Measurements from ENCODE around the gene NPEPPS.

NPEPPS gene

DNA sequence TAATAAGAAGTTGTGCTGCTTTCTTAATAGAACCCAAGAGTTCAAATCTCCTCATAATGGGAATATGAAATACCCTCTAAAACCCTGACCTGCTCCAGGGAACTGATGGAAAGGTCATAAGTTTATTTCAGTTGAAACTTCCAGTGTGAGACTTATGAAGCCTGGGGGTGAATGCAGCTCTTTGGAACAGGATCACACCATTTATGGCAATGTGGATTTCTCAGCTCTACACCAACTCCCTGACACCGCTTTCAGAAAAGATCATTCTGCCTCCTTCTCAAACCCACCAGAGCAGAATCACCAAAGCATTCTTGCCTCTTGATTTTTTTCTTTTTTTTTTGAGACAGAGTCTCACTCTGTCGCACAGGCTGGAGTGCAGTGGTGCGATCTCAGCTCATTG, 102.1 kb downstream of the NPEPPS start:
- TF ChIP-seq, protein P1, sequence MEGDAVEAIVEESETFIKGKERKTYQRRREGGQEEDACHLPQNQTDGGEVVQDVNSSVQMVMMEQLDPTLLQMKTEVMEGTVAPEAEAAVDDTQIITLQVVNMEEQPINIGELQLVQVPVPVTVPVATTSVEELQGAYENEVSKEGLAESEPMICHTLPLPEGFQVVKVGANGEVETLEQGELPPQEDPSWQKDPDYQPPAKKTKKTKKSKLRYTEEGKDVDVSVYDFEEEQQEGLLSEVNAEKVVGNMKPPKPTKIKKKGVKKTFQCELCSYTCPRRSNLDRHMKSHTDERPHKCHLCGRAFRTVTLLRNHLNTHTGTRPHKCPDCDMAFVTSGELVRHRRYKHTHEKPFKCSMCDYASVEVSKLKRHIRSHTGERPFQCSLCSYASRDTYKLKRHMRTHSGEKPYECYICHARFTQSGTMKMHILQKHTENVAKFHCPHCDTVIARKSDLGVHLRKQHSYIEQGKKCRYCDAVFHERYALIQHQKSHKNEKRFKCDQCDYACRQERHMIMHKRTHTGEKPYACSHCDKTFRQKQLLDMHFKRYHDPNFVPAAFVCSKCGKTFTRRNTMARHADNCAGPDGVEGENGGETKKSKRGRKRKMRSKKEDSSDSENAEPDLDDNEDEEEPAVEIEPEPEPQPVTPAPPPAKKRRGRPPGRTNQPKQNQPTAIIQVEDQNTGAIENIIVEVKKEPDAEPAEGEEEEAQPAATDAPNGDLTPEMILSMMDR (IDR thresholded peaks at IDR 0.05; ENCODE audit: control insufficient read depth, extremely low read depth, insufficient read depth), result no peak
- no peak for DNase-seq (ENCODE audit: low read depth)
- no peak overlapping the region for H3K4me3 ChIP-seq (ENCODE audit: low read depth, low read length)

DNA sequence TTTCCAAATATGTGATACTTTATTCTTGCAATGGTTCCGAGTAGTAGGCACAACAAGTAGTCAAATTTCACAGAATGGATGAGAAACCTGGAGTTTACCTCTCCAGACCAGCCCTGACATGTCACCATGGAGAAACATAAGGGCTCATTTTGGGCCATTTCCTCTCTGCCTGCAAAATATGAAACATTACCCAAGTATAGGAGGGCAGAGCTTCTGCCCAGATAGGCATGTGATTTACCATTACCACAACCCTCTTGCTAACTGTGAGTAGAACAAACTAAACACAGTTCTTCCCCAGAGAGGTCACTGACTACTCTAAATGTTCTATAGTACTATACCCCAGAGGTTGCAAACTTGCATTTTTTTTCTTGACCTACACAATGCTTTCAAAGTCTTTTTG, 103.1 kb downstream of the NPEPPS start:
- H3K4me3 ChIP-seq (ENCODE audit: low read depth, low read length), result no peak overlapping the region
- DNase-seq (ENCODE audit: low read depth), result no peak
- TF ChIP-seq, protein P1 (IDR thresholded peaks at IDR 0.05; ENCODE audit: control insufficient read depth, extremely low read depth, insufficient read depth), result no peak

DNA sequence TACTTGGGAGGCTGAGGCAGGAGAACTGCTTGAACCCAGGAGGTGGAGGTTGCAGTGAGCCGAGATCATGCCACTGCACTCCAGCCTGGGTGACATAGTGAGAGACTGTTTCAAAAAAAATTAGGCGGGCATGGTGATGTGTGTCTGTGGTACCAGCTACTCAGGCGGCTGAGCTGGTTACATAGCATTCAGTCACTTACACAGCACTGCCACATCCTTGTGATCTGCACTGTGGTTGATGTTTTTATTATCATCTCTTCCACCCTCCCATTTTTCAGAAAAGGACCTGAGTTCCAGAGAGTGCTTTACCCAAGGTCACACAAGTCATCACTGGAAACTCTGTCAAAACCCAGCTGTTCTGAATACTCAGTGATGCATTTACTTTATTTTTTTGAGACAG, 104.0 kb downstream of the NPEPPS start:
- H3K4me3 ChIP-seq (ENCODE audit: low read depth, low read length), result no peak overlapping the region
- TF ChIP-seq, protein P1 (IDR thresholded peaks at IDR 0.05; ENCODE audit: control insufficient read depth, extremely low read depth, insufficient read depth), result no peak
- no peak for DNase-seq (ENCODE audit: low read depth)

DNA sequence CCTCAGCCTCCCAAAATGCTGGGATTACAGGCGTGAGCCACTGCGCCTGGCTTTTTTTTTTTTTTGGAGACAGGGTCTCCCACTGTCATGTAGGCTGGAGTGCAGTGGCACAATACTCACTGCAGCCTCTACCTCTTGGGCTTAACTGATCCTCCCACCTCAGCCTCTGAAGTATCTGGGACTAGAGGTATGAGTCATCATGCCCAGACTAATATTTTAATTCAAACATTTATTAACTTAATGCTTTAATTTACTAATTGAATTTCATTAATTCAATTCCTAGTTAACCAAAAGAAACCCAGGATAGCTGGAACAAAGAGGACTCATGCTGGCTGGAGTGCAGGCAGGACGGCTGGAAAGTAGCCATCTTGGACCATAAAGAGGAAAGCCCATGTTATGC, 104.8 kb downstream of the NPEPPS start:
- TF ChIP-seq, protein P1 (IDR thresholded peaks at IDR 0.05; ENCODE audit: control insufficient read depth, extremely low read depth, insufficient read depth), result no peak
- DNase-seq (ENCODE audit: low read depth), result no peak
- no peak overlapping the region for H3K4me3 ChIP-seq (ENCODE audit: low read depth, low read length)

DNA sequence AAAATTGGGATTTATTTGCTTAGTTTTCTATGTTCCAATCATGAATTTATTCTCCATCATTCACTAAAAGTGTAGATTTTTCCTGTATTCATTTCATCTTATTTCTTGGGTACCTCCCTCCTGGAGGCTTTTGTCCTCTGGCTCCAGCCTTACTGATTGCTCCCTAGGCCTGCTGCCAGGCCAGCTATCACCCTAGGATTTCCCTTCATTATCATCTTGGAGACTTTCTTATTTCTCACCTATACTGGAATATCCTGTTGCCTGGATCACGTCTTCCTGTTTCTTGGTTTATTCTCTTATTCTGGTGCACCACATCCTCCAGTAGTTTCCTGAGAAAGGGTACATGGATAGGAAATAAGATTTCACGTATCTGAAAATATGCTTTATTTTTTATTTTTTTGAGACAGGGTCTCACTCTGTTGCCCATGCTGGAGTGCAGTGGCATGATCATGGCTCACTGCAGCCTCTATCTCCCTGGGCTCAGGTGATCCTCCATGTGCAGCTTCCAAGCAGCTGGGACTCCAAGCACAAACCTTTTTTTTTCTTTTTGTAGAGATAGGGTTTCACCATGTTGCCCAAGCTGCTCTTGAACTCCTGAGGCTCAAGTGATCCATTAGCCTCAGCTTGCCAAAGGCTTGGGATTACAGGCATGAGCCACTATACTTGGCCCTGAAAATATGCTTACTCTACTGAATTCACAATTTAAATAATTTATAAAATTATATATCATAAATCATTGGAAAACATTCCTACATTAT, 105.5 kb downstream of the NPEPPS start:
- DNase-seq (ENCODE audit: low read depth), result no peak
- no peak overlapping the region for H3K4me3 ChIP-seq (ENCODE audit: low read depth, low read length)
- TF ChIP-seq, protein P1 (IDR thresholded peaks at IDR 0.05; ENCODE audit: control insufficient read depth, extremely low read depth, insufficient read depth), result no peak

DNA sequence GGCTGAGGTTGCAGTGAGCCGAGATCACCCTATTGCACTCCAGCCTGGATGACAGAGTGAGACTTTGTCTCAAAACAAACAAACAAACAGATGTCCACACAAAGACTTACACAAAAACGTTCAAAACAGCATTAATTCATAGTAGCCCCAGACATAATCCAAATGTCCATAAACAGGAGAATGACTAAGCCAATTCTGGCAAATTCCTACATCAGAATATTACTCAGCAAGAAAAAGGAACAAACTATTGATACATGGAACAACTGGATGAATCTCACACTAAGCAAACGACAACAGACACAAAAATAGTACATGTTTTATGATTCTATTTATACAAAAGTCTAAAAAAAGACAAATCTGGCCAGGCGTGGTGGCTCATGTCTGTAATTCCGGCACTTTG, 108.0 kb downstream of the NPEPPS start:
- TF ChIP-seq, protein P1 (IDR thresholded peaks at IDR 0.05; ENCODE audit: control insufficient read depth, extremely low read depth, insufficient read depth), result no peak
- no peak overlapping the region for H3K4me3 ChIP-seq (ENCODE audit: low read depth, low read length)
- DNase-seq (ENCODE audit: low read depth), result no peak

DNA sequence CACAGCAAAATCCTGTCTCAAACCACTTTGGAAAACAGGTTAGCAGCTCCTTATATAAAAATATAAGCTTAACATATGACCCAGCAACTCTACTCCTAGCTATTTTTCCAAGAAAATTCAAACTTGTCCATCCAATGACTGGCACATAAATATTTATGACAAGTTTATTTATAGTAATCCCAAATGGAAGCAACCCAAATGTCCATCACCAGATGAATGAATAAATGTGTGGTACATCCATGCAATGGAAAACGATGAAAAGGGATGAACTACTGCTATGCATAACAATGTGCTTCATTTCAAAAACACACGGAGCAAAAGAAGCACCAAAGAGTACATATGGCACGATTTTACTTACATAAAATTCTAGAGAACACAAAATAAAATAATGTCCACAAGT, 109.2 kb downstream of the NPEPPS start:
- DNase-seq (ENCODE audit: low read depth), result no peak
- TF ChIP-seq, protein P1 (IDR thresholded peaks at IDR 0.05; ENCODE audit: control insufficient read depth, extremely low read depth, insufficient read depth), result no peak
- no peak overlapping the region for H3K4me3 ChIP-seq (ENCODE audit: low read depth, low read length)
